Astrocyte of the spinal cord (primary cell): Measurements from ENCODE around the gene UHRF2.
A peak's percentile ranks its signal among the peaks of the same experiment; 100 is the strongest.

ENCODE experiments used
- DNase-seq: peaks from one replicate; pipeline ENCODE4 v3.0.0; 2011; ENCODE audit warnings: low read depth, low spot score
- H3K4me3 ChIP-seq: 2 replicates; pipeline ENCODE4 v1.5.1; 2011; ENCODE audit warnings: low read depth, mild to moderate bottlenecking, low read length, moderate library complexity
- CTCF ChIP-seq: IDR thresholded peaks from 2 replicates; pipeline ENCODE4 v1.5.1; 2012; ENCODE audit warnings: low read depth, mild to moderate bottlenecking, low read length, inconsistent platforms
- in situ Hi-C: cut with HindIII; loops from 2 replicates; pipeline ENCODE4 v1.10.0; 2017; ENCODE audit warnings: low sequenced_read_pairs

Gene UHRF2

GRCh38 chr9:6413365-6414246, 607 bp downstream of the UHRF2 start:
- peak overlapping the region; percentile 96 for H3K4me3 ChIP-seq
- peak; percentile 20 for DNase-seq
- in situ Hi-C loops, result no loop called here
- TF ChIP-seq CTCF, result no peak

GRCh38 chr9:6414247-6414641, 1.2 kb downstream of the UHRF2 start:
- TF ChIP-seq CTCF, result no peak
- in situ Hi-C loops, result no loop called here
- peak overlapping the region; percentile 96 for H3K4me3 ChIP-seq
- peak; percentile 79 for DNase-seq

DNA sequence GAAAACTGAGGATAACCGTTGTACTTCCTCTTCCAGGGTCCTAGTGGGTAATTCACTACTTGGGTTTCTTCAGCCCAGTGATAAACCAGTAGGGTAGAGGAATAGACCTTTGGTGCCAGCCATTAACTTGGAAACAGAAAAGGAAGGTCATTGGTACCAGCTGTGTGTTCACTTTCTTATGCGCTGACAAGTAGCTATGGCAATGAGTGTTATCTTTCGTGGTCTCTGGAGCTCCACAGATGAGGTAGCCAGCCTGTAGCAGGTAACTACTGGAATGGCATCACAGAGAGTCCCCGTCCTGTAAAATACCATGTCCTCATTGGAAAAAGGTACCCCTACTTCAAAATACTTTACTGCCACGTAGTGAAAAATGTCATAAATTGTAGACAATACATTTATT, 2.3 kb downstream of the UHRF2 start:
- no peak for TF ChIP-seq CTCF
- in situ Hi-C loops, result no loop called here
- H3K4me3 ChIP-seq, result peak overlapping the region; percentile 96
- DNase-seq, result no peak

DNA sequence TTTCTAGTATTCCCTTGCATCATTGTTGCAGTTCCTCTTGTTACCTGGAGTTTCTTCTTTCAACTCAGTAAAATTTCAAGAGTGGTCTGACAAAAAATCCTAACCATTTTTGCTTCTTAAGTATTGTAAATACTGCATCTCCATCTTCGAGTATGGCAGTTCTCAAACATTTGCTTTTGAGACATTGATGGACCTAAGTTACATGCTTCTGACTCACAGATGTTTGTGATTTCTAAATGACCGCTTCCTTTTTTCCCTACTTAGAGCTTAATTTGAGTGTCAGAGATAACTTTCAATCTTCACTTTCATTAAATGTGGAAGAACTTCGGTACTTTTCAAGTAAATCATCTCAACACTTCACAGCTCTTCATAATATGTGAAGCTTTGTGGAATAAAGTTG, 4.2 kb downstream of the UHRF2 start:
- no peak for TF ChIP-seq CTCF
- DNase-seq, result no peak
- in situ Hi-C loops, result no loop called here
- H3K4me3 ChIP-seq, result no peak overlapping the region

- in situ Hi-C loops, result no loop called here
- no peak overlapping the region for H3K4me3 ChIP-seq
- DNase-seq, result no peak
- no peak for TF ChIP-seq CTCF
These were observed 5.8 kb downstream of the UHRF2 start for GRCh38 chr9:6418764-6419163.

GRCh38 chr9:6424940-6425339, 11.9 kb downstream of the UHRF2 start:
- H3K4me3 ChIP-seq, result no peak overlapping the region
- in situ Hi-C loops, result no loop called here
- no peak for DNase-seq
- no peak for TF ChIP-seq CTCF

DNA sequence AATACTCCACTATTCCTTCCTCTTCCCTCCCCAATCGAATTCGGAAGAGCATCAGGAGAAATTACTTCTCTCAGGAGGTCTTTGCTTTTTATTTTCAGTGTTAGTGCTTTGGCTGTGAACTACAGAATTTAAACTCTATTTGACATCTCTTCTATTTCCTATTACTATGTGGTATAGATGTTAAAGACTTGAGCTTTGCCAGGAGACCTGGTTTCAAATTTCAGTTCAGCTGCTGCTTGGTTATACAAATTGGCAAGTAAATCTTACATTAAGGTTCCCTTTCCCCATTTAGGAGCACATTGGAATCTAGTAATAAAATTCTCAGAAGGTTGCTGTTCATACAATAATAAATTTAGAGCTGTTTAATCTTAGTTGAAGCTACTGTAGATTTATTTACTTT, 13.1 kb downstream of the UHRF2 start:
- peak; percentile 59 for DNase-seq
- H3K4me3 ChIP-seq, result no peak overlapping the region
- TF ChIP-seq CTCF, result no peak
- in situ Hi-C loops, result no loop called here
